ENCODE measurements around the gene CDCP1.

CDCP1 gene

DNA sequence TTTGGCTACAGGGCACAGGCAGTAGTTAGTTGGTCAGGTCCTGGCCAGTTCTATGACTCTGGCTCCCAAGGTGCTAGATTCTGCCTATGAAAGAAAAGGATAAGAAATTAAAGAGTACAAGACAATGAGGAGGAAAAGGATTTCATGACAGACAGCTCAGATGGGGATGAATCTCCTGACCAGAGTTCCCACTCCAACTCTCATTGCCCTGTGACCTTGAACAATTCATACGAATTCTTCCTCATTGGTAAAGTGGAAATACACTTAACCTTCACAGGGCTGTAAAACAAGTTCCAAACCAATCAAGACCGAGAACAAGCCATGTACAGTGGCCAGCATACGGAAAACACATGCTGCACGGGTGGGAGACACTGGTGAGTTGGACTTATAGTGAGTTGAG is 96.4 kb downstream of the CDCP1 start:
- no peak for DNase-seq

DNA sequence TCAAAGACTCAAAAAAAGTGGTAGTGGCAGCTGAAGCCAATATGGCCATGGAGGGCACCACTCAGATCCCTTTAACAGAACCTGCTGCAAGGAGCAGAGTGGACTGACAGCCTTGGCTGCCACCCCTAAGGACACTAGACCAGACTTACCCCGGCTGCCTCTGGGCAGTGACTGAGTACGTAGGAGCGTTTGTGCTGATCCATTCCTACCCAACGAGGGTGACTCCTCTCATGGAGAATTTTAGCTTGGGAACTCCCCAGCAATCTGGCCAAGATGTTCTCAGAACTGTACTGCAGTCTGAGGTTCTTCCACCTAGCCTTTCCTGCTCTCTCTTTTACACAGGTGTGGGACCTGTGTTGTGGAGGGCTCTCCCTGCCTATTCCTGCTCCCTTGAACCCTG is 97.9 kb downstream of the CDCP1 start:
- DNase-seq = no peak

- no peak for DNase-seq
Observed at GRCh38 chr3:45043728-45044299, 102.4 kb downstream of the CDCP1 start.

GRCh38 chr3:45042162-45042561 is 104.0 kb downstream of the CDCP1 start:
- DNase-seq = no peak

DNA sequence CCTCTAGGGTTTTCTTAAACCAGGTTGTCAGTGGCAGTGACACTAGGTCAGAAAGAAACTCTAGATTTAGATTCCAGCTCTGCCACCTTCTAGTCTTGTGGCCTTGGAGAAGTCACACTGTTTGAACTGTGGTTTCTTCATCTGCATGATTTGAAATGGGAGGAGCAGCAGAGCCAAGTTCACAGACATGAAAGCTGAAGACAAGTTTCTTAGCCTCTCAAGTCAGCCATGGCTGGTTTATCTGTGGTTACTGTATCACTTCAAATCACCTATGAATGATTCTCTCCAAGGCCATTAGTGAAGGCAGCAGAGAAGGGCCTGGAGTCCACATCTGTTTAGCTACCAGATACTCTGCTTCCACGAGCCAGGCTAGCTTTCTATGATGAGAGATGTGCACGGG is 104.5 kb downstream of the CDCP1 start:
- no peak for DNase-seq

DNA sequence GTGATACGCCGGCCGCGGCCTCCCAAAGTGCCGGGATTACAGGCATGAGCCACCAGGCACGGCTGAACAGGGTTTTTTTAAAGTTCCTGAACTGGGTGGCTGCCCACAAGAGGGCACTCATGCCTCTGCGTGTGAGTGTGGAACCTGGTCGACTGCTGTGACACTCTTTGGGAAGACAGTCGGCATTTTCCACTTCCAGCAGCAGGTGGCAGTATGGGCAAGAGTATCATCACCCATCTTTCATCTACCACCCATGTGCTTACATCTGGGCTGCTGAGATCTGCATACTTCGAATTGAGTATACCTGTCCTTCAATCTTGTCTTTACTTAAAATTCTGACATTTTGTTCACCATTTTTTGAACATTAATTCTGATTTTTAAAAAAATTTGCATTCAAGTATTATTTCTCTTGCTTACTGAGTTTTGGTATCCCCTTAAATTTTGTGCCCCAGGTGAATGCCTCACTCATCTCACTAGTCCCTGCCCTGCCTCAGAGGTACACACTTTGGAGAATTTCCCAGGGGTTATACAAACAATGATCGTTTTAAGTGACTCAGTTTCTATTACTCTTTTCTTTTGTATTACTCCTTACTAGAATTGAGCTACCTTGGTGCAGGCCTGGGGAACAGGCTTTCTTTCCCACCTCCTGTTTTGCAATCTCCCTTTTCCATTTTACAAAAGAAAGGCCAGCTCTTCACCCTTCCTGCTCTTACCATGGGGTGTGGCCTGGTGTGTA is 108.3 kb downstream of the CDCP1 start:
- DNase-seq = peak; percentile 92

DNA sequence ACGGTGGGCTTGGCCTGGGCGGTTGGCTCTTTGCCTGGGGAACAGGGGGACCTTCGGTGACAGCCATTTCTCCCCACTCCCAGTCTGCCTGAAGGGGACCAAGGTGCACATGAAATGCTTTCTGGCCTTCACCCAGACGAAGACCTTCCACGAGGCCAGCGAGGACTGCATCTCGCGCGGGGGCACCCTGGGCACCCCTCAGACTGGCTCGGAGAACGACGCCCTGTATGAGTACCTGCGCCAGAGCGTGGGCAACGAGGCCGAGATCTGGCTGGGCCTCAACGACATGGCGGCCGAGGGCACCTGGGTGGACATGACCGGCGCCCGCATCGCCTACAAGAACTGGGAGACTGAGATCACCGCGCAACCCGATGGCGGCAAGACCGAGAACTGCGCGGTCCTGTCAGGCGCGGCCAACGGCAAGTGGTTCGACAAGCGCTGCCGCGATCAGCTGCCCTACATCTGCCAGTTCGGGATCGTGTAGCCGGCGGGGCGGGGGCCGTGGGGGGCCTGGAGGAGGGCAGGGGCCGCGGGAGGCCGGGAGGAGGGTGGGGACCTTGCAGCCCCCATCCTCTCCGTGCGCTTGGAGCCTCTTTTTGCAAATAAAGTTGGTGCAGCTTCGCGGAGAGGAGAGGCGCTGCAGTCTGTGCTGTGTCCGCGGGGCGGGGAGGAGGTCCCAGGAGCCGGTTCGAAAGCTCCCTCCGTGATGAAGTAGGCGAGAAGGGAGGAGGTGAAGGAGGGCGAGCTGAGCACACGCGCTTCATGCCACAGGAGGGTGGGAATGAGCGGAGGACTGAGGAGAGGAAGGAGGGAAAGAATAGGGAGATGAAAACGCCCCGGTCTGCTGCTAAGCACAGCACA is 110.5 kb downstream of the CDCP1 start:
- peak; percentile 11 for DNase-seq

DNA sequence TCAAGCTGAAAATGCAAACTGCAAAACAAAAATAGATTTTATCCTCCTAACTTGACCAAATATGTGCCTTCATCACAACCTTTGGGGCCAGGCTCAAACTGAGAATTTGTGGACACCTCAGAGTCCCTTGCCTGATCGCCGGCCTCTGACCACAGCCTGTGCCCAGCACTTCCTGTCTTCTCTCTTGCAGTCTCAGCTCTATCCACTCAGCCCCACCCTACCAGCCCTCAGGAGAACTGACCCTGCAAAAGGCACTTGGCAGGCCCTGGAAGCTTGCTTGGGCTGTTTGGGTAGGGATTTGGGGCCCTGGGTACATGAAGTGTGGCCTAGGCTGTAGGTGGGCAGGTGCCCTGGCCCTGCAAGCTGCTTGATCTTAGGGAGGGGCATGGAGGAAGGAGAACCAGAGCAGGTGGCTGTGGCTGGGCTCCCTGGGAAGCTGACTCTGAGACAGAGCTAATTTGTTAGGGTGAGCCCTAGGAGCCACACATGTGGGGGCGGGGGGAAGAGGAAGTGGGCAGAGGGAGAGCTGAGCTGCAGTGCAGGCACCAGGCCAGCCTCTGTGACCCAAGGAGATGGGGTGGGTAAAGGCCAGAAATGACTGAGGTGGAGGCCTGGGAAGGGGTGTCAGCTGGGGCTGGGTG is 111.4 kb downstream of the CDCP1 start:
- peak; percentile 36 for DNase-seq

DNA sequence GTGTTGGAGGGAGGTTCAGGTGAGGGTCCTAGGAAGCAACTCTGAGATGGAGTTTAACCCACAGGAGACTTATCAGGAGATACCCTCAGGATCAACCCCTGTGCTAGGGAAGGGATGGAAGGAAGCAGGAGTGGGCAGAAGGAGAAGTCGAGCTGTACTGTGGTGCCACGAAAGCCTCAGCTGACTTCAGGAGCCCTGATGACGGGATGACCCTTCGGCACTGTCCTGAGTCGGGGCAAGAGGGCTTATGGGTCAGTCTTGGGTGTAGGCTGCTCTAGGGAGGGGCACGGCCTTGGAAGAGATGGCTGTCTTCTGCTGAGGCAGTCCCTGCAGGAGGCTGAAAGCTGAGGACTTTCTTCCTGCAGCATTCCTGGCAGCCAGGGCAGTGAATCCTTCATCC is 112.4 kb downstream of the CDCP1 start:
- no peak for DNase-seq

All from midbrain (tissue), 1 donor.